Epithelial cell of proximal tubule (primary cell): ENCODE results near the gene BTD. TPM values are rescaled to one million over a fixed set of nuclear protein-coding genes. Genes with fewer than 3 reads are reported as not detected.

ENCODE experiments used
- DNase-seq: peaks from one replicate; pipeline ENCODE4 v3.0.0-alpha.2; 2011; ENCODE audit warnings: low read depth
- H3K4me3 ChIP-seq: 2 replicates; pipeline ENCODE4 v1.5.1; 2011; ENCODE audit warnings: low read depth, mild to moderate bottlenecking, low read length
- CTCF ChIP-seq: conservative IDR thresholded peaks from 2 replicates; pipeline ENCODE4 v1.5.1; 2012; ENCODE audit warnings: low read depth, mild to moderate bottlenecking, low read length
- total RNA-seq: library from RNA; depleted of rRNA; stranded (reverse); fragments of >200 nt; gene quantifications from 2 replicates; pipeline ENCODE4 v1.2.3, GENCODE V29; 2015

The BTD gene
- total RNA-seq, 1 donor from 2014 or later = 16.0 TPM

GRCh38 chr3:15635121-15635661 is 33.6 kb downstream of the BTD start:
- no peak for TF ChIP-seq CTCF

DNA sequence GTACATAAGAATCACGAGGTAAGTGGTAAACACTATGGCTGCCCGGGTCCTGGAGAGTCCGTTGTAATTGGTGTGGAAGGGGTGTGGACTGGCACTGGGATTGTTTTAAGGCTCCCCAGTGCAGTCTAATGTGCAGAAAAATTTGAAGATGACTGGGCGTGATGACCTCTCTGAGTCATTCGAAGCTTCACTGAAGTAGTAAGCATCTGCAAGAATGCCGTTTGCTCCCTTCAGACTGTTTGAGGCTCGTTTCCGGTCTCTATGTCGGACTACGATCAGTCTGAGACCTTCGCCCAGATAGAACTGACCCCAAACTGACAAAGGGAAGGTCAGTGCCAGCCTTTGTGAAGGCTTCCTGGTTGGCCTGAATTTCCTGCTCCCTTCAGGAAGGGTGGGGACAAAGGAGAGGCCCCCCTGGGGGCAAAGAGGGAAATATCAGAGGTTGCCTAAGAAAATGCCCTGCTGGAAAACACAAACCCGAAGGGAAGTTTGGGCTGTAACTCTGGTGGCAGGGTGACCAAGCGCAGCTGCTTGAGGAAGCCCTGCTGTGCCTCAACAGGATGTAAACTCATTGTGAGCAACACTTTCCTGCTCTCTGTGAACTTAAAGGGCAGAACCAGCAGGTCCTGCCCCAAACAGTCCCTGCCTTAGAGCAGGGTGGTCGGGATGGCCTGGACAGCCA is 34.6 kb downstream of the BTD start:
- no peak for TF ChIP-seq CTCF
- H3K4me3 ChIP-seq = no peak overlapping the region
- no peak for DNase-seq

More at GRCh38 chr3:15635121-15635661, 33.6 kb downstream of the BTD start:
- no peak overlapping the region for H3K4me3 ChIP-seq
- no peak for DNase-seq

DNA sequence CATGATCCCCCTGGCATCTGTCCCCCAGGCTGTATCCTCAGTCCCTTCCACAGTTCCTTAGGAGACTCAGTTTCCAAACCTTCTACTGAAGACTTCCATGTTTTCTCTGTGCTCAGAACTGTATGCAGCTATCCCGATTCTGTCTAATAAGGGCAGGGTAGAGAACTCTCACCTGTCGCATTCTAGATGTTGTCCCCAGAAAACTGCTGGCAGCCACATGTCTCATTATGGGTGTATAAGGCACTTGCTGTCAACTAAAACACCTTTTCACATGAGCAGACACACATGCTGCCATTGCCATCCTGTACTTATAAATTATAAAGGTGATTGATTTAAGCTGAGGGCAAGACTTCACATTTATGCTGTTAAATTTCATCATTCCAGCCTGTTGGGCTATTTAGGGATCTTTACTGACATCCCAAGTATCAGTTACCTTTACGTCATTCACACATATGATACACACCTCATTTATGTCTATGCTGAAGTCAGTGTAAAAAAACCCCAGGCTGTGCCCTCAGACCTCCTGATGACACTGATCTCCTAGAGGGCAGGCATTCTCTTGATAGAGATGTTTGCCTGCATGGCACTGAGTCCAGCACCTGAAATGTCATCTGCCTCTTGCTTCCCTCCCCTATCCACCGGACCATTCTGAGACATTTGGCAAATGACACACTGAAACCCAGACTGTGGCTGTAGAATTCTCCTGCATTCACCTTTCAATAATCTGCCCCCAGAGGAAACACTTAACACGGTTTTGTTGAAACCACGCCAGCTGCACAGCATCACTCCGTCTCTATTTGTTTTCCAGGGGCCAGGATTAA is 35.8 kb downstream of the BTD start:
- no peak for DNase-seq
- no peak for TF ChIP-seq CTCF
- H3K4me3 ChIP-seq = no peak overlapping the region

GRCh38 chr3:15638193-15638890 is 36.8 kb downstream of the BTD start:
- no peak for DNase-seq
- TF ChIP-seq CTCF = no peak
- H3K4me3 ChIP-seq = no peak overlapping the region

DNA sequence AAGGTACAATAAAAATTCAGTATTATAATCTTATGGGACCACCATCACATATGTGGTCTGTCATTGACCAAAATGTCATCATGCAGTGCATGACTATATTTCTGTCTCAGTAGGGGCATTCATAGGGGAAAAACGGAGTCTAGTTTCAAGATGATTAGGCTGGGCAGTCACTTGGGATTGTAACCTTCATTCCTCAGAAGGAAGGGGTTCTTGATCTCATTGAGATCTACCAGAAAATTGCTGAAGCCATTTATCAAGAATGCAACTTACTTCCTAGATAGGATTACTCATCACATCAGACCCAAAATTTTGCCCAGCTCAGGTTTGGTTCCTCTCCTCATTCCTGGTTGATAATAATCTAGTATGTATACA is 37.3 kb downstream of the BTD start:
- TF ChIP-seq CTCF = no peak
- DNase-seq = no peak
- H3K4me3 ChIP-seq = no peak overlapping the region

- H3K4me3 ChIP-seq = no peak overlapping the region
- DNase-seq = no peak
- TF ChIP-seq CTCF = no peak
Measured at GRCh38 chr3:15645246-15645645, 43.7 kb downstream of the BTD start.
